Measurements from ENCODE around the gene ZNF445.
A peak's percentile ranks its signal among the peaks of the same experiment; 100 is the strongest.
"Not testable (repeated sequence)": the region's sequence is repeated elsewhere in the genome, so short reads cannot be mapped to it uniquely, and the experiment has no call there.

Gene ZNF445

DNA sequence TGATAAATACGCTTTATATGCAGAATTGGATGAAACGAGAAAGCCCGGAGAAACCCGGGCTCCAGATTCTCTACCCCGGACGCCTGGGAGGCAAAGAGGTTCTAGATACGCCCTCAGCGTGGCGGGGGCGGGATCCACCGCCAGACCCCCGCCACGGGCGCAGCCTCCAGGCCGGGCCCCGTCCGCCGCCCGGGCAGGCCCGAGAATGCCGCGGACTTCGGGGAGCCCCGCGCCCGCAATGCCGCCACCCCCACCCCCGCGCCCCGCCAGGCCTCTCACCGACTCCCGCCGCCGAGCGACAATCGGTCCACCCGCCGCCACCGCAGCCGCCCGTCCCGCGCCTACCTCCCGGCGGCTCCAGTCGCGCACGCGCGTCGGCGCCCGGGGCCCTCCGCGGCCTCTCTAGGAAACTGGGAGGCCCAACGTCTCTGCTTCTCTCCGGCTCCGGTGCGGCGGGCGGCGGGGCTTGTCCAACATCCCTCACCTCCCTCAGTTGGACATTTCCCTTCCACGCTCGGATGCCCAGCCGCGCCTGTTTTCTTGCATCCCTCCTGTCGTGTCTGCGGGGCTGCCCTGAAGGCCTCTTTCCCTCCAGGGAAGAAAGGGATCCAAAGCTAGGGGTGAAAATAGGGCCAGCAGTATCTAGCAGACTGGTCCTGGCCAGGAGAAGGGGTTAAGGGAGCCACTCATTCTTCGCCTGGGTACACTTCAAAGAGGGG, at the start of gene ZNF445:
ZNF445 (minus strand) TSS at position 359 of the 719 bp plus-strand sequence. CDS start 22,121 bp downstream, outside the sequence.
- peak; percentile 70 to 72 for DNase-seq

DNA sequence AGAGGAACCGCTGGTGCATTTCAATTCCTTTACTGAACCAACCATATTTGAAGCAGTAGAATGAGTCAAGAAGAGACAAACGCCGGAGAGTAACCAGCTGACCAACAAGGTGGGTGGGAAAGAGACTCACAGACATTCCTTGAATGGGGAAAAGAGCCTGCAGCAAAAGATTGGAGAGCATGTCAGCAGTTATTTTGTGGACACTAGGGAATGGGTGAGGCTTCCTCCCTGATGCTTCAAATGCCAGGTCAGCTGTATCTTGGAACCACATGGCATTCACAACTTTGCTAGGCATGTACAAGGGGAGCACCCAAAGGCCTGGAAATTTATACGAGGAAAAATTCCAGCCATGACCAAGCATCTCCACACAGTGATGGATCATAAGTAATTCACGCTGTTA, 47.6 kb upstream of the ZNF445 start:
- no peak for DNase-seq

DNA sequence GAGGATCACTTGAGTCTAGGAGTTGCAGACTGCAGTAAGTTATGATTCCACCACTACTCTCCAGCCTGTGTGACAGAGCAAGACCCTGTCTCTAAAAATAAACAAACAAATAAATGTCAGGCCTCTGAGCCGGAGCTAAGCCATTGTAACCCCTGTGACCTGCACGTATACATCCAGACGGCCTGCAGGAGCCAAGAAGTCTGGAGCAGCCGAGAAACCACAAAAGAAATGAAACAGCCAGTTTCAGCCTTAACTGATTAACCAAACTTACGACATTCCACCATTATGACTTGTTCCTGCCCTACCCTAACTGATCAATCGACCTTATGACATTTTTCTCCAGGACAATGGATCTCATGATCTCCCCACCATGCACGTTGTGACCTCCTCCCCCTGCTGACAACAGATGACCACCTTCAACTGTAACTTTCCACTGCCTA, 45.0 kb upstream of the ZNF445 start:
- no peak for DNase-seq

DNA sequence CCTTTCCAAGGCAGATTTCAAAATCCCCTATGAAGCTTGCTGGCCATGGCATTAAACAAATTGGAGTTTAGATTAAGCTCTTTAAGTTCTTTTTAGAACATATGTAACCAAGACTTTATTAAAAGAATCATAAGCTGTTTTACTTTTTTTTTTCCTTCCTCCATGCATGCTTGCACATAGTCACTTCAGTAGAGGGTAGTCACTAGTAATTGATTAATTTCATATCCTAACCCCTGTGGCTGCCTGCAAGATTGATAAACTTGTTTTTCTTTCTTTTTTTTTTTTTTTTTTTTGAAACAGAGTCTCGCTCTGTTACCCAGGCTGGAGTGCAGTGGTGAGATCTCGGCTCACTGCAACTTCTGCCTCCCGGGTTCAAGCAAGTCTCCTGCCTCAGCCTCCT, 44.3 kb upstream of the ZNF445 start:
- DNase-seq = no peak

DNA sequence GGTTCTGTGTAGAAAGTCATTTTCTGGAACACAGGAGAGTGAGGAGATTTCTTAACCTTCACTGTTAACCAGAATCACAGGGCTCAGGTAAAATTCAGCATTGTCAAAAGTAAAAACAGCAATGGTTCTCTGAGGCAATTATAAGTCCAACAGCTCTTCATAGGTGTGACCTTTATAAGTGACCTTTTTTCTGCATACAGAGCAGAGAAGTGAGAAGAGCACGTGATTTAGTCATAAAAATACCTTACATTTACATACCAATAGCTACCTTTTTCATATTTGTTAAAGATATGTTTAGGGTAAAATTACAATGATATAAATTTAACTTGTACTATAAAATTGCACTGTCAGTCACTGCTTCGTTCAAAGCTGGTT, 41.3 kb upstream of the ZNF445 start:
- no peak for DNase-seq

DNA sequence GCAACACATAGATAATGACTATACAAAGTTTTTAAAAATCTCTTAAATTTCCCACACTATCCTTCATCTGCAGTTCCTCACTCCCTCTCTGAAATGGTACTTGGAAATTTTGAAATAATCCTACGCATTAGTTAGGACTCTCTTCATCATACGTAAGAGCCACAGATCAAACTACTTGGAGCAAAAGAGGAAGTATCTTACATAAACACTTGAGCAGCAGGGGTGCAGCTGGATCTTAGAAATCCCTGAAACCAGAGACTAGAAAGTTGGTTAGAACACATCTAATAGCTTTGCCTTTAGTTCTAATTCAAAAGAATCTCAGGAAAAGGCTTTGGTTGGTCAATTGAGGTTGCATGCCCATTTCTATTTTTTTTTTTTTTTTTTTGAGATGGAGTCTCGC, 38.8 kb upstream of the ZNF445 start:
- no peak for DNase-seq

DNA sequence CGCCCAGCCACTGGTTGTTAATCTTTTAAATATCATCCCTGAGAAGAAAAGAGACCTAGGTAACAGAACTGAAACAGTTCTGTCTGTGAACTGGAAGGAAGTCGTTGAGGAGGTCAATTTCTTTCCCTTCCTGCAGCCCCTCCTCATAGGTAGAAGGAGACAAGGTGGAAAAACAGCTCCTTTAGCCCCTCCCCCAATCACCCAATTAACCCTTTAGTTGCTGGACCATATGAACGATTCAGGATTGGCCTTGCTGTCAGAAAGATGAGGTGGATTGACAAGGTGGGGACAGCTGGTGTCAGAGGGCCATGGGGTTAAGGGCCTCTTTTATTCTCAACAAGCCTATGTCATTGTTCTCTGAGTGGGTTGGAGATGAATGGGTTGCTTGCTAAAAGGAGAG, 36.0 kb upstream of the ZNF445 start:
- DNase-seq = no peak

DNA sequence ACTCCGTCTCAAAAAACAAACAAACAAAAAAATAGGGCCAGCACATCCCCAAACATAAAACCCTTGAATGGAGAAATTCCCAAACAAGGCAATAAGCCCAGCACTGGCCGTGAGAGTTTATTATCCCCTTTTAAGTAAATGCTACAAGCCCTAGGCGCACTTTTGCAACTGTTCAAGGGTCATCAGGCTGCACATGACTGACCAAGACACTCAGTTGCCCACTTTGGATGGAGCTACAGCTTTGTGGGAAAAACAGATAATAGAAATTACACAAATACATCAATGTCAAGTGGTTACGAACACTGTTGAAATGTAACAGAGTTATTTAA, 33.7 kb upstream of the ZNF445 start:
- DNase-seq = no peak

DNA sequence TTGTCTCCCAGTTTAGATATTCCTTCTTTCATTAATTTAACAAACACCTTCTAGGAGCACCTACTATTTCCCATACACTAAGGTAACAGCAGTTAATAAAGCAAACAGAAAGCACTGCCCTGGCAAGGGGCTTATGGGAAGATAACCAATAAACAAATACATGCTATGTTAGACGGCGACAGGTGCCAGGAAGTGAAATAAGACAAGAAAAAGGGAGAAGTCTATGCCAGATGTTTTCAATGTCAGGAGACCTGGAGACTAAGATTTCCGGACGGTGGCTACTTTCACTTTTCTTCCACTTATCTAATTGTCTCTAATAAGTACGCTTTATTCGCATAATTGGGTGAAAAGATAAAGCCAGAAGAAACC, 32.5 kb upstream of the ZNF445 start:
- peak in 1 of 2 donors; percentile 8 for DNase-seq

DNA sequence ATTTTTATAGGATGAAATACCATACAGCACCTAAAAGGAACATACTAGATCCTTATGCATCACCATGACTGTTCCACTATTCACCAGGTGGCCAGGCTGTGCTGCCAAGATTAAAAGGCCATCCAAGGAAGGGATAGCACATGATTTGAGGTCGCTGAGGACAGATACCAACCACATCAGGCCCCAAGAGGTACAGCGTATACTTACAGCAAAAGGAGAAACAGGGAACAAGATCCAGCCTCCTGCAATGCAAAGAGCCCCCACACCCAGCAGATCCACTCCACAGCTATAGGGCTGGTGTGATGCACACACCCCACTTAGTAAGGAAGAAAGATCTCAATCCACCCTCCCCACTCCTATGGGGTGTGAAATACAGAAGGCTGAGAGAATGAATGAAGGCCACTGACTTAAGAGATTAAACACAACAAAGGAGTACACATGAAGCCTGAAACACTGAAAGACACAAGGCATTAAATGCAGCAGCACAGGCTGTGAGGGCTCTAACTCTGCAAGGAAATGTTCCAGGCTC, 32.0 kb upstream of the ZNF445 start:
- no peak for DNase-seq

DNA sequence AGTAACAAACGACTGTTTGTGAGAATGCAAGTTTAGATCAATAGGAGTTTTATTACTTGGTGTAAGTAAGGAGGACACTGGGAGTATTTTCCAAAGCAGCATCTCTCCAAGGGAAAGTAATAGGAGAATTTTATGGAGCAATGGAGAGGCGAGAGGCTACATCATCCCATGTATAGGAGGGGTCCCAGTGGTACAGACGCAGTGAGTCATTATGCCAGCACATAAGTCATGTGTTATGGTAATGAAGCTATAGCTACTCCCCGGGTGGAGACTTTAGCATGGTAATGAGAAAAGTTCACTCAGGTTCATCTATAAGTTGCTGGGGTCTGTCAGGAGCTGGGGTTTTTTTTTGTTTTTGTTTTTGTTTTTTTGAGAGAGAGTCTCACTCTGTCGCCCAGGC, 29.5 kb upstream of the ZNF445 start:
- DNase-seq = no peak

DNA sequence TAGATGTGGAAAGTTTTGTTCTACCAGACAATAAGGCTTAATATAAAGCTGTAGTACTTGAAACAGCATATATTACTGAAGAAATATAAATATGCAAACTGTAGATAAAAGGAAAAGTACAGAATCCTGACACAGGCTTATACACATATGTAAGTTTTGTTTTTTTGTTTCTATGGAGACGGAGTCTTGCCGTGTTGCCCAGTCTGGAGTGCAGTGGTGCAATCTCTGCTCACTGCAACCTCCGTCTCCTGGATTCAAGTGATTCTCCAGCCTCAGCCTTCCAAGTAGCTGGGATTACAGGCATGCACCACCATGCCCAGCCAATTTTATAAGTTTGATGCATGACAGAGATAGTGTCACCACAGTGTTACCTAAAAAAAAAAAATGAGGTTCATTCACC, 29.1 kb upstream of the ZNF445 start:
- no peak for DNase-seq

DNA sequence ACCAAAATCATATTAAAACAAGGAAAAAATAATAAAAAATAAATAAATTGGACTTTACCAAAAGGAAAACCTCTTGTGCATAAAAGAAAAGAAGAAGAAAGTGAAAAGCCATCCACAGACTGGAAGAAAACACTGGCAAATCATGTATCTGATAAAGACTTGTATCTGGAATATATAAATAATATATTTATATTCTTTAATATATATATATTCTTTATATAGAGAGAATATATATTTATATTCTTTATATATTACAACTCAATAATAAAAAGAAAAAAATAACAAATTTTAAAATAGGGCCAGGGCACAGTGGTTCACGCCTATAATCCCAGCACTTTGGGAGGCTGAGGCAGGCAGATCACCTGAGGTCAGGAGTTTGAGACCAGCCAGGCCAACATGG, 27.1 kb upstream of the ZNF445 start:
- DNase-seq = no peak

DNA sequence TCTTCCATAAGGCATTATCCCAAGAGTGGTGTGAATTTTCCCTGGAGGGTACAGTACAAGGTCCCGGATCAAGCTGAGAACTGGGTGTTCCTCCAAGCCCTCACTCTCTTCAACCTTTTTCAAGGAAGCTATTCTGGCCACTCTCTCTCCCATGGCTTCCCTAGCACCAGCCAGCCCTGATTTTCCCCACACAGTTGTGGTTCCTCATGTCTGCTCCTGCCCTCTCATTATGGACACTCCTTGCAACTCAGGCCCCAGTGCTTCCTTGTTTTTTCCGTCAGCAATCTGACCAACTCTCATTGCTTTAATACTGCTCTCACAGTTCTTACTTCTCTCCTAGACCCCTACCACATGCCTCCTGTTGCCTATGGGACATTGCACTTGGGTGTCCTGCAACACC, 25.7 kb upstream of the ZNF445 start:
- DNase-seq = not testable (repeated sequence)

DNA sequence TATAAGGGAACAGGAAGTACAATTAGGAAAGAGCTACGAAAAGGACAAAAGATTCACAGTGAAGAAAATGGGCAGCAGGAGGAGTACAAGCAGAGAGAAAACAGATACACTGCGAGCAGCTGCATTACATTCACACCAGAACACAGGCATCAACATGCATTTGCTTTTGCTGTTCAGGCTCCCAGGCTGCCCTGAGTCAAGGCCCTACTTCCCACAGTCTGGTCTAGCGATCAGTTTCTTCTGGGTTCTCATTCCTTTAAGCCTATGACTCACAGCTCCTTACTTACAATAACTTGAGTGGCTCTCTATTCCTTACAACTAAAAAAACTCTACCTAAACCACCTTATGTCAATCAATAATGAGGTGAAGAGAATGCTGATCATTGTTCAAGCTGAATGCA, 24.5 kb upstream of the ZNF445 start:
- DNase-seq = no peak

DNA sequence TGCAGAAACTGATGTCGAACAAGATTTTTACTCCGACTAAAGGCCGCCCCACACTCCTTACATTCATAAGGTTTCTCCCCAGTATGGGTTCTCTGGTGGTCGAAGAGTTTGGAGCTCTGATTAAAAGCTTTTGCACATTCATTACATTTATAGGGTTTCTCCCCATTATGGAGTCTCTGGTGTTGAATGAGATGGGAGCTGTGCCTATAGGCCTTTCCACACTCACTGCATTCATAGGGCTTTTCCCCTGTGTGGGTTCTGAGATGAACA, 22.4 kb upstream of the ZNF445 start:
- not testable (repeated sequence) for DNase-seq

DNA sequence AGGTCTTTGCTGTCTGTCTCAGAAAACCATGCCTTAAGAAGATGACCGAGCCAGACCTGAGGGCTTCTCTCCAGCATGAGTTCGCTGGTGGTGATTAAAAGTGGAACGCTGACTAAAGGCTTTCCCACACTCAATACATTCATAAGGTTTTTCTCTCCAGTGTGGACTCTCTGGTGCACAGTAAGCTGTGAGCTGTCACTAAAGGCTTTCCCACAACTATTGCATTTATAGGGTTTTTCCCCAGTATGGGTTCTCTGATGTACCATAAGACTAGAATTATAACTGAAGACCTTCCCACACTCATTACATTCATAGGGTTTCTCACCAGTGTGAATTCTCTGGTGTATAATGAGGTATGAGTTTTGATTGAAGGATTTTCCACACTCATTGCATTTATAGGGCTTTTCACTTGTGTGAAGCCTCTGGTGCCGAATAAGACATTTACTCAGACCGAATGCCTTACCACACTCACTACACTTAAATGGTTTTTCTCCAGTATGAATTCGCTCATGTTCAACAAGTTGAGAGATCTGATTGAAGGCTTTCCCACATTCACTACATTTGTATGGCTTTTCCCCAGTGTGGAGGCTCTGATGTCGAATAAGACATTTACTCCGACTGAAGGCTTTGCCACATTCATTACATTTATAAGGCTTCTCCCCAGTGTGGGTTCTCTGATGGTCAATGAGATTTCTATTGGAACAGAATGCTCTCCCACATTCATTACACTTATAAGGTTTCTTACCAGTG, 21.9 kb upstream of the ZNF445 start:
- DNase-seq = no peak

DNA sequence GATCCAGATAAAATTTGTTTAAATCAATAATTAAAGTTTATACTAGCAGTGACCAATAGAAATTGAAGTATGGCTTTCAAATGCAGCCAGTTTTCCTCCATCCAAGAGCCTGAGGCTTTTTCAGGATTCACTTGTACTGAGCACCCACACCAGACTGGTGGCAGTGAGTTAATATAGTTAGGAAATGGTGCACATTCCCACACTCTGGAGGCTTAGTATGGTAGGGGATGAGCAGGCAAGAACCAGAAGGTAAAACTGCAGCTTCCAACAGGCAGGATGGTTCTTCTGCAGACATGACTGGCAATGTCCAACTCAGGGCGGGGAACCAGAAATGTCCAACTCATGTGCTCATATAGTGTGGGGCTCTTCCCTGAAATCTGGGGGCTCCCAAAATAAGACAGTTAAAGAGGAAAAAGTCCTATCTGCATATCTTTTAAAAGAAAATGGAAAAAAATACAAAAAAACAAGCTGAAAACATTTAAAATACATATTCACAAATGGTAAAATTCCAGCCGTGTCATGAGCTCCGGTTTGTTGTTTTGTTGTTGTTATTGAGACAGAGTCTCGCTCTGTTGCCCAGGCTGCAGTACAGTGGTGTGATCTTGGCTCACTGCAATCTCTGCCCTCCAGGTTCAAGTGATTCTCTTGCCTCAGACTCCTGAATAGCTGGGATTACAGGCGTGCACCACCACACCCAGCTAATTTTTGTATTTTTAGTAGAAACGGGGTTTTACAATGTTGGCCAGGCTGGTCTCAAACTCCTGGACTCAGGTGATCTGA, 18.4 kb upstream of the ZNF445 start:
- no peak for DNase-seq

DNA sequence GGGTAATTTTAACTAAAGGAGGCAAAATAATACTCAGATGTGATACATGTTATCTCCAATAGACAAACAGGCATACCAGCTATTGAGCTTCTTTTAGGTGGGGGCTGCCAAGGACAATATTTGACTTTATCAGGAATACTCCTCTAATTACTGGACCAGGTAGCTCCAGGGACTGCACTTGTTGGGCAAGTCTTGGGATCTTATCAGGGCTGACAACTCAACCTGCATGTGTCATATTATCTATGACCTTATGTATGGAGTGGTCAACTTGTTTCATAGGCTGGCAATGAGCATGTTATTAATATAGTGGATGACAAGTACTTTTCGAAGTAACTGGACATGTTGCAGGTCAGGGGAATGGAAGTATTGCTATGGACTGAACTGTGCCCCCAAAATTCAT, 15.0 kb upstream of the ZNF445 start:
- no peak for DNase-seq

DNA sequence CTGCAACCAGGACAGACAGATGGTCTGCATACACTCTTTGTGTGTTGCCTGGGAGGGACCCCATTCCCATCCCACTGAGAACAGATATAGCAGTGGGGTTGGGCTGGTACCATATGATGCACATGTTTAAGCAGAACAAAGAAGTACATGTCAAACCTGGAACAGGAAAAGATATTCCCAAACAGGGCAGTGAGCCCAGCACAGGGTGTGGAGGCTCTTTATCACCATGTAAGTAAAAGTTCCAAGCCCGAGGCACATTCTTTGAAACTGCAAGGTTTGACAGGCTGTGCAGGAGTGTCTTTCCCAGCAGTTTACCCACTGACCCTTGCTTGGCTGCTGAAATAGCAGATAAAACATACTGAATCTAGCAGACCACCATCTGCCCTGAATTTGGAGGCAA, 5.3 kb upstream of the ZNF445 start:
- no peak for DNase-seq

DNA sequence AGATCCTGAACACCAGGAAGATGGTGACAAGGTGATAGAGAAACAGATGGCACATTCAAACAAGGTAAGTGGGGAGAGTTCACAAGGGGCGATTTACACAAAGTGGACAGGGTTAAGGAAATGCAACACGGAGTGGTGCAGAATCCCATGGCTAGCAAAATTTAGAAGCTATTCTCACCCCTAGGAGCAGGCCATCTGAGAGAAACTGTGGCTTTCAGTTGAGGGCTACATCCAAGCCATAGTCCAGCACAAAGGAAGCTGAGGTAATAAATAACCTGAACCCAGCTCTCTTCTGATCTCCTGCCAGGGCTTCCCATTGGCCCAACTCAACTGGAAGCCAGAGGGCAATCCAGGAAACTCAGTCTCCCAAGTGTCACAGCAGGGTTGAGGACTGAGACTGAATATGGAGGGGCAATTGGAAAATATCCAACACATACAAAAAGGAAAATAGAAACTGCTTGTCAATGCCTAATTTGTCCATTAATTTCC, 1.2 kb upstream of the ZNF445 start:
- DNase-seq = no peak

DNA sequence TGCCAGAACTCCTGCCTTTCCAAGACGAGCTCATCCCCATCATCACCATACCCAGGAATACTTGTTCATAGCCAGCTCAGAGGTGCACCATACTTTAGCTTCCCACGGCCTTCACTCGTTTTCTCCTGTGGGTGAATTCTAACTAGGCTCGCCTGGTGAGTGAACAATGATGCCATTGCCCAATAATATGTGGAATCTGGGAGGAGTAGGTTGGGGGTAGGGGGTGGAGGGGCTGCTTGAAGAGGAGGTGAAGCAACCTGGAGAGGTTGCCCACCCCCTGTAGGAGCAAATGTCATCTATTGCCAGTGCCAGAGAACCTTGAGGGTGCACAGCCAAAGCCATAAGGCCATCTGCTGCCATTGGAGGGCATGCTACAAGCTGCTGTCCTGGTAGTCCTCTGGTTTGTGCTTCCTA, 592 bp upstream of the ZNF445 start:
- no peak for DNase-seq

DNA sequence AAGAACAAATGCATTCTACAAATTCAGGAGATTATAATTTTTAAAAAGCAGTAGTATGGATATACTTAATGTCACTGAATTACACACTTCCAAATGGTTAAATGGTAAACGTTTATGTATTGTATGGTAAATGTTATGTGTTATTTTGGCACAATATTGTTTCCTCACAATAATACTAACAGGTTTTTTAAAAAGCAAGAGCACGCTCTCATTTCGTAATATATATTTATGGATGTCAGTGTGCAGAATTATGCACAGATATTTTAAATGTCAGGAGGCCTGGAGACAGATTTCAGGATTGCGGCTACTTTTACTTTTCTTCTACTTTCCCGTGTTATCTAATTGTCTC, 533 bp downstream of the ZNF445 start:
- DNase-seq = no peak

DNA sequence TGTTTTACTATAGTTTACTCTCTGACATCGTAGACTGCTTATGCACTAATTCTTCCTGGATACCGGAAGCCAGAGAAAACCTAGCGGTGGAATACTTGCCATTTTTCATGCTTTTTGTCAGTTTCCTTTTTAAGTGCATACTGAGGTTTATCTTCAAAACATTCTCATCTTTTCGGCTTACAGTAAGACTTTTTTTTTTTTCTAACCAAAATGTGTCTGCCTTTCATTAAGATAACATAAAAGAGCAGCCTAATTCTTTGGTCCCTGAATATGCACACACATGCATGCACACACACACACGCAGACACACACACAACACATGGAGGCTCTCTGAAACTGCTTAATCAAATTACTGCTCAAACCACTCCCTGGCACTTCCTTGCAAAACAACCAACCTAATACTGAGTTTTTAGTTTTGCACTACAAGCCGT, 1.3 kb downstream of the ZNF445 start:
- no peak for DNase-seq

All from activated CD4-positive, alpha-beta T cell treated with anti-CD3 and anti-CD28 coated beads for 4 hours (primary cell).